Endothelial cell of umbilical vein (primary cell): ENCODE data around the gene ATXN2. TPM values are rescaled to one million over a fixed set of nuclear protein-coding genes. Genes with fewer than 3 reads are reported as not detected.
A peak's percentile ranks its signal among the peaks of the same experiment; 100 is the strongest.

Source experiments
- BruUV-seq: library from RNA; stranded (reverse); fragments of 400-500 nt; replicated peaks from 2 replicates; lab custom pipeline; 2021; lab: Mats Ljungman, UMichigan
- CTCF ChIA-PET: fragments of 300-600, 350-600 bp; sonication (Branson Sonifier 250); formaldehyde crosslinking; loops from one replicate; lab custom pipeline; 2021; ENCODE audit warnings: antibody characterized with exemption, inconsistent platforms; lab: Charles Lee
- POLR2A ChIA-PET: fragments of 300-600, 350-600 bp; sonication (Branson Sonifier 250); formaldehyde crosslinking; loops from one replicate; lab custom pipeline; 2021; ENCODE audit warnings: antibody characterized with exemption, inconsistent platforms; lab: Charles Lee
- DNase-seq: peaks from one replicate; pipeline ENCODE4 v3.0.0-alpha.2; 2011; ENCODE audit warnings: low read depth, low spot score
- FAIRE-seq: peaks from 2 replicates; lab custom pipeline; 2011; peaks lifted over from hg19 to GRCh38; lab: Jason Lieb, UNC
- H2AFZ ChIP-seq: 2 replicates; pipeline ENCODE4 v1.6.0; 2012; ENCODE audit warnings: low read depth, low read length, control low read depth, inconsistent platforms
- H3K27ac ChIP-seq: 2 replicates; pipeline ENCODE4 v1.5.1; 2011; ENCODE audit warnings: low read depth, mild to moderate bottlenecking, control low read depth, low read length, moderate library complexity; ENCODE audit not compliant: insufficient read depth
- H3K27me3 ChIP-seq, 2 experiments: 2 replicates each; pipeline versions ENCODE4 v1.6.0 to v1.6.1; 2011; ENCODE audit warnings: low read length in 2 of 2, mixed read lengths in 1 of 2; ENCODE audit not compliant: control insufficient read depth in 2 of 2, insufficient read depth in 2 of 2
- H3K36me3 ChIP-seq, 2 experiments: 2 replicates in 1 of 2; 3 replicates in 1 of 2; pipeline ENCODE4 v1.5.1; 2011; ENCODE audit warnings: low read length in 2 of 2, mild to moderate bottlenecking in 1 of 2, moderate library complexity in 1 of 2; ENCODE audit not compliant: control insufficient read depth in 2 of 2, insufficient read depth in 2 of 2; ENCODE audit errors: extremely low read depth in 1 of 2
- H3K4me1 ChIP-seq: 3 replicates; pipeline ENCODE4 v1.5.1; 2011; ENCODE audit warnings: mild to moderate bottlenecking, low read length; ENCODE audit not compliant: control insufficient read depth, insufficient read depth; ENCODE audit errors: extremely low read depth
- H3K4me2 ChIP-seq: 2 replicates; pipeline ENCODE4 v1.6.1; 2011; ENCODE audit warnings: low read length, control low read depth, mixed read lengths; ENCODE audit not compliant: insufficient read depth
- H3K4me3 ChIP-seq, 3 experiments: fragments of 200-600 bp in 1 of 3; sonication (generic), shearing (Covaris generic) in 1 of 3; replicated peaks in 1 of 3; 2 replicates each; pipeline ENCODE4 v1.5.1; 2011 to 2016; ENCODE audit warnings: control low read depth in 3 of 3, low read length in 3 of 3, mild to moderate bottlenecking in 2 of 3, inconsistent platforms in 1 of 3, low read depth in 1 of 3, moderate library complexity in 1 of 3; ENCODE audit not compliant: insufficient read depth in 1 of 3
- H3K79me2 ChIP-seq: 2 replicates; pipeline ENCODE4 v1.6.0; 2012; ENCODE audit warnings: low read length, inconsistent platforms; ENCODE audit not compliant: control insufficient read depth, insufficient read depth
- H3K9ac ChIP-seq: replicated peaks from 2 replicates; pipeline ENCODE3; 2011; ENCODE audit warnings: low read length, control low read depth; ENCODE audit not compliant: insufficient read depth; ENCODE audit errors: extremely low read depth
- H3K9me1 ChIP-seq: replicated peaks from 3 replicates; pipeline ENCODE4 v1.6.0; 2011; ENCODE audit warnings: mild to moderate bottlenecking, low read length; ENCODE audit not compliant: control insufficient read depth, insufficient read depth; ENCODE audit errors: extremely low read depth
- H3K9me3 ChIP-seq: replicated peaks from 2 replicates; pipeline ENCODE4 v1.5.1; 2012; ENCODE audit warnings: low read length, inconsistent platforms; ENCODE audit not compliant: control insufficient read depth, insufficient read depth
- H4K20me1 ChIP-seq: replicated peaks from 2 replicates; pipeline ENCODE3; 2011; ENCODE audit warnings: mild to moderate bottlenecking, low read length; ENCODE audit not compliant: control insufficient read depth, insufficient read depth; ENCODE audit errors: extremely low read depth
- CTCF ChIP-seq, 2 donors: IDR thresholded peaks; 1 replicate in 1 of 2; 2 replicates in 1 of 2; pipeline ENCODE4 v1.5.1; 2011; ENCODE audit warnings: low read length in 2 of 2, mild to moderate bottlenecking in 2 of 2, moderate library complexity in 2 of 2, control low read depth in 1 of 2, inconsistent platforms in 1 of 2, low read depth in 1 of 2; ENCODE audit not compliant: insufficient read depth in 1 of 2; ENCODE audit errors: extremely low read depth in 1 of 2
- GATA2 ChIP-seq: IDR thresholded peaks from 2 replicates; pipeline ENCODE4 v1.7.0; 2011; ENCODE audit warnings: low read depth, mild to moderate bottlenecking, moderate library complexity, mixed read lengths, low read length; ENCODE audit not compliant: insufficient read length, insufficient read depth
- JUN ChIP-seq: IDR thresholded peaks from 2 replicates; pipeline ENCODE4 v1.6.1; 2011; ENCODE audit warnings: borderline replicate concordance, low read depth; ENCODE audit not compliant: insufficient read length, insufficient read depth
- MYC ChIP-seq: IDR thresholded peaks from one replicate; pipeline ENCODE4 v1.6.1; 2011; ENCODE audit warnings: mild to moderate bottlenecking, low read depth, low read length
- POLR2A ChIP-seq: IDR thresholded peaks from 2 replicates; pipeline ENCODE4 v1.6.1; 2012; ENCODE audit warnings: low read depth, mild to moderate bottlenecking, control low read depth, low read length
- POLR2AphosphoS5 ChIP-seq: IDR thresholded peaks from 2 replicates; pipeline ENCODE4 v1.6.1; 2012; ENCODE audit warnings: low read depth, mild to moderate bottlenecking, control low read depth, low read length, moderate library complexity; ENCODE audit not compliant: insufficient read depth
- dilution Hi-C: fragments of 300-500 bp; cut with MboI; formaldehyde crosslinking; loops from one replicate; pipeline ENCODE4 v1.15.0; 2019; ENCODE audit warnings: low sequenced_read_pairs; ENCODE audit not compliant: extremely low pct_ligation_motif_present
- intact Hi-C: fragments of 100-400 bp; cut with micrococcal nuclease; formaldehyde crosslinking; loops from one replicate; pipeline ENCODE4 v1.10.0; 2022
- polyA plus RNA-seq, 4 experiments: library from polyadenylated mRNA; depleted of rRNA in 3 of 4; stranded (reverse) in 3 of 4; unstranded in 1 of 4; fragments of >200 nt; gene quantifications; 2 replicates each; pipeline versions ENCODE4 v1.2.1 to v1.2.3, GENCODE V29; 2011 to 2012; ENCODE audit warnings: missing spikeins in 1 of 4
- total RNA-seq: library from RNA; stranded (reverse); gene quantifications from 2 replicates; pipeline ENCODE4 v1.2.3, GENCODE V29; 2021

ATXN2 gene
- total and polyA plus RNA-seq, 2 donors (not counting 3 experiments of a cell fraction or from before 2014, with no cell fraction given): 58.9 to 86.7 TPM

- POLR2A ChIA-PET: no interaction called here
- H2AFZ ChIP-seq: no peak overlapping the region
- CTCF ChIA-PET: interaction anchor here (2.0 to 3.3 kb wide), 3 partner anchors 9 to 39 kb away, joined by 8 to 28 read pairs (median 9); no protein-coding TSS in a partner anchor
- peaks cover 85% of the 10 kb centered on the region for H3K4me1 ChIP-seq
- no peak for DNase-seq
- no peaks in the 10 kb centered on the region for H3K9me3 ChIP-seq
- peak overlapping the region; percentile 85 for H3K27ac ChIP-seq
- no peaks in the 10 kb centered on the region for H3K27me3 ChIP-seq
- dilution Hi-C loops: no loop called here
- H3K36me3 ChIP-seq: peaks cover 0 to 7% of the 10 kb centered on the region in 2 experiments
- H3K79me2 ChIP-seq: peaks cover 97% of the 10 kb centered on the region
- H4K20me1 ChIP-seq: no peaks in the 10 kb centered on the region
- H3K9me1 ChIP-seq: no peaks in the 10 kb centered on the region
- H3K4me2 ChIP-seq: no peak overlapping the region
- H3K4me3 ChIP-seq: no peak overlapping the region
- intact Hi-C loops: no loop called here
- no TSS peak for BruUV-seq
- TF ChIP-seq MYC: no peak
- no peak for TF ChIP-seq POLR2A
- no peak overlapping the region for H3K9ac ChIP-seq
- no peak for FAIRE-seq
Measured at GRCh38 chr12:111436266-111436665, 162.8 kb downstream of the ATXN2 start.

- no TSS peak for BruUV-seq
- POLR2A ChIA-PET: no interaction called here
- no peak for FAIRE-seq
- no peak overlapping the region for H2AFZ ChIP-seq
- TF ChIP-seq GATA2: no peak
- no peak for TF ChIP-seq JUN
- no peak for TF ChIP-seq POLR2A
- TF ChIP-seq POLR2AphosphoS5: no peak
- TF ChIP-seq CTCF (IDR thresholded peaks at IDR 0.05; ENCODE audit: extremely low read depth in 1 of 2, insufficient read depth in 1 of 2, low read depth in 1 of 2, low read length in 2 of 2): no peak
- peak overlapping the region; percentile 85 for H3K27ac ChIP-seq
- H3K4me1 ChIP-seq: peaks cover 88% of the 10 kb centered on the region
- H3K36me3 ChIP-seq: peaks cover 0 to 7% of the 10 kb centered on the region in 2 experiments
- H3K9me3 ChIP-seq: no peaks in the 10 kb centered on the region
- H3K4me3 ChIP-seq: no peak overlapping the region
- H3K9ac ChIP-seq: no peak overlapping the region
- CTCF ChIA-PET: interaction anchor here (1.0 to 3.3 kb wide), 5 partner anchors 9 to 39 kb away, joined by 3 to 31 read pairs (median 9); no protein-coding TSS in a partner anchor
- H4K20me1 ChIP-seq: no peaks in the 10 kb centered on the region
- intact Hi-C loops (no loop called here), dilution Hi-C loops (no loop called here)
- H3K27me3 ChIP-seq: no peaks in the 10 kb centered on the region
- peaks cover 97% of the 10 kb centered on the region for H3K79me2 ChIP-seq
- no peak for DNase-seq
- no peak overlapping the region for H3K4me2 ChIP-seq
- no peaks in the 10 kb centered on the region for H3K9me1 ChIP-seq
Measured at GRCh38 chr12:111435661-111436201, 163.4 kb downstream of the ATXN2 start.
